Endothelial cell of umbilical vein (primary cell): ENCODE measurements around the gene PRIMPOL. TPM values are rescaled to one million over a fixed set of nuclear protein-coding genes. Genes with fewer than 3 reads are reported as not detected.

Experiments
- BruUV-seq: library from RNA; stranded (reverse); fragments of 400-500 nt; replicated peaks from 2 replicates; lab custom pipeline; 2021; lab: Mats Ljungman, UMichigan
- CTCF ChIA-PET: fragments of 300-600, 350-600 bp; sonication (Branson Sonifier 250); formaldehyde crosslinking; loops from one replicate; lab custom pipeline; 2021; ENCODE audit warnings: antibody characterized with exemption, inconsistent platforms; lab: Charles Lee
- POLR2A ChIA-PET: fragments of 300-600, 350-600 bp; sonication (Branson Sonifier 250); formaldehyde crosslinking; loops from one replicate; lab custom pipeline; 2021; ENCODE audit warnings: antibody characterized with exemption, inconsistent platforms; lab: Charles Lee
- DNase-seq: peaks from one replicate; pipeline ENCODE4 v3.0.0-alpha.2; 2011; ENCODE audit warnings: low read depth, low spot score
- FAIRE-seq: peaks from 2 replicates; lab custom pipeline; 2011; peaks lifted over from hg19 to GRCh38; lab: Jason Lieb, UNC
- H2AFZ ChIP-seq: 2 replicates; pipeline ENCODE4 v1.6.0; 2012; ENCODE audit warnings: low read depth, low read length, control low read depth, inconsistent platforms
- H3K27ac ChIP-seq: 2 replicates; pipeline ENCODE4 v1.5.1; 2011; ENCODE audit warnings: low read depth, mild to moderate bottlenecking, control low read depth, low read length, moderate library complexity; ENCODE audit not compliant: insufficient read depth
- H3K27me3 ChIP-seq, 2 experiments: 2 replicates each; pipeline versions ENCODE4 v1.6.0 to v1.6.1; 2011; ENCODE audit warnings: low read length in 2 of 2, mixed read lengths in 1 of 2; ENCODE audit not compliant: control insufficient read depth in 2 of 2, insufficient read depth in 2 of 2
- H3K36me3 ChIP-seq, 2 experiments: 2 replicates in 1 of 2; 3 replicates in 1 of 2; pipeline ENCODE4 v1.5.1; 2011; ENCODE audit warnings: low read length in 2 of 2, mild to moderate bottlenecking in 1 of 2, moderate library complexity in 1 of 2; ENCODE audit not compliant: control insufficient read depth in 2 of 2, insufficient read depth in 2 of 2; ENCODE audit errors: extremely low read depth in 1 of 2
- H3K4me1 ChIP-seq: 3 replicates; pipeline ENCODE4 v1.5.1; 2011; ENCODE audit warnings: mild to moderate bottlenecking, low read length; ENCODE audit not compliant: control insufficient read depth, insufficient read depth; ENCODE audit errors: extremely low read depth
- H3K4me2 ChIP-seq: 2 replicates; pipeline ENCODE4 v1.6.1; 2011; ENCODE audit warnings: low read length, control low read depth, mixed read lengths; ENCODE audit not compliant: insufficient read depth
- H3K4me3 ChIP-seq, 3 experiments: fragments of 200-600 bp in 1 of 3; sonication (generic), shearing (Covaris generic) in 1 of 3; replicated peaks in 1 of 3; 2 replicates each; pipeline ENCODE4 v1.5.1; 2011 to 2016; ENCODE audit warnings: control low read depth in 3 of 3, low read length in 3 of 3, mild to moderate bottlenecking in 2 of 3, inconsistent platforms in 1 of 3, low read depth in 1 of 3, moderate library complexity in 1 of 3; ENCODE audit not compliant: insufficient read depth in 1 of 3
- H3K79me2 ChIP-seq: 2 replicates; pipeline ENCODE4 v1.6.0; 2012; ENCODE audit warnings: low read length, inconsistent platforms; ENCODE audit not compliant: control insufficient read depth, insufficient read depth
- H3K9ac ChIP-seq: replicated peaks from 2 replicates; pipeline ENCODE3; 2011; ENCODE audit warnings: low read length, control low read depth; ENCODE audit not compliant: insufficient read depth; ENCODE audit errors: extremely low read depth
- H3K9me1 ChIP-seq: replicated peaks from 3 replicates; pipeline ENCODE4 v1.6.0; 2011; ENCODE audit warnings: mild to moderate bottlenecking, low read length; ENCODE audit not compliant: control insufficient read depth, insufficient read depth; ENCODE audit errors: extremely low read depth
- H3K9me3 ChIP-seq: replicated peaks from 2 replicates; pipeline ENCODE4 v1.5.1; 2012; ENCODE audit warnings: low read length, inconsistent platforms; ENCODE audit not compliant: control insufficient read depth, insufficient read depth
- H4K20me1 ChIP-seq: replicated peaks from 2 replicates; pipeline ENCODE3; 2011; ENCODE audit warnings: mild to moderate bottlenecking, low read length; ENCODE audit not compliant: control insufficient read depth, insufficient read depth; ENCODE audit errors: extremely low read depth
- EZH2 ChIP-seq: IDR thresholded peaks from 2 replicates; pipeline ENCODE4 v1.6.1; 2012; ENCODE audit warnings: borderline replicate concordance, low read depth, mild to moderate bottlenecking, moderate library complexity, low read length, inconsistent platforms; ENCODE audit not compliant: severe bottlenecking
- FOS ChIP-seq: IDR thresholded peaks from 2 replicates; pipeline ENCODE4 v1.6.1; 2011; ENCODE audit warnings: mild to moderate bottlenecking, low read length, moderate library complexity, borderline replicate concordance; ENCODE audit not compliant: insufficient read depth
- GATA2 ChIP-seq: IDR thresholded peaks from 2 replicates; pipeline ENCODE4 v1.7.0; 2011; ENCODE audit warnings: low read depth, mild to moderate bottlenecking, moderate library complexity, mixed read lengths, low read length; ENCODE audit not compliant: insufficient read length, insufficient read depth
- JUN ChIP-seq: IDR thresholded peaks from 2 replicates; pipeline ENCODE4 v1.6.1; 2011; ENCODE audit warnings: borderline replicate concordance, low read depth; ENCODE audit not compliant: insufficient read length, insufficient read depth
- MYC ChIP-seq: IDR thresholded peaks from one replicate; pipeline ENCODE4 v1.6.1; 2011; ENCODE audit warnings: mild to moderate bottlenecking, low read depth, low read length
- POLR2A ChIP-seq: IDR thresholded peaks from 2 replicates; pipeline ENCODE4 v1.6.1; 2012; ENCODE audit warnings: low read depth, mild to moderate bottlenecking, control low read depth, low read length
- POLR2AphosphoS5 ChIP-seq: IDR thresholded peaks from 2 replicates; pipeline ENCODE4 v1.6.1; 2012; ENCODE audit warnings: low read depth, mild to moderate bottlenecking, control low read depth, low read length, moderate library complexity; ENCODE audit not compliant: insufficient read depth
- dilution Hi-C: fragments of 300-500 bp; cut with MboI; formaldehyde crosslinking; loops from one replicate; pipeline ENCODE4 v1.15.0; 2019; ENCODE audit warnings: low sequenced_read_pairs; ENCODE audit not compliant: extremely low pct_ligation_motif_present
- intact Hi-C: fragments of 100-400 bp; cut with micrococcal nuclease; formaldehyde crosslinking; loops from one replicate; pipeline ENCODE4 v1.10.0; 2022
- polyA plus RNA-seq, 4 experiments: library from polyadenylated mRNA; depleted of rRNA in 3 of 4; stranded (reverse) in 3 of 4; unstranded in 1 of 4; fragments of >200 nt; gene quantifications; 2 replicates each; pipeline versions ENCODE4 v1.2.1 to v1.2.3, GENCODE V29; 2011 to 2012; ENCODE audit warnings: missing spikeins in 1 of 4
- total RNA-seq: library from RNA; stranded (reverse); gene quantifications from 2 replicates; pipeline ENCODE4 v1.2.3, GENCODE V29; 2021
- TF ChIP-seq, protein P1 (sequence below): IDR thresholded peaks from 2 replicates; pipeline ENCODE4 v1.6.1; 2011; ENCODE audit not compliant: insufficient read depth, insufficient read length
- TF ChIP-seq, protein P2 (sequence below), 2 donors: IDR thresholded peaks; 1 replicate in 1 of 2; 2 replicates in 1 of 2; pipeline ENCODE4 v1.5.1; 2011; ENCODE audit warnings: low read length in 2 of 2, mild to moderate bottlenecking in 2 of 2, moderate library complexity in 2 of 2, control low read depth in 1 of 2, inconsistent platforms in 1 of 2, low read depth in 1 of 2; ENCODE audit not compliant: insufficient read depth in 1 of 2; ENCODE audit errors: extremely low read depth in 1 of 2

PRIMPOL gene
- total and polyA plus RNA-seq, 2 donors (not counting 3 experiments of a cell fraction or from before 2014, with no cell fraction given), result 5.9 to 11.1 TPM

DNA sequence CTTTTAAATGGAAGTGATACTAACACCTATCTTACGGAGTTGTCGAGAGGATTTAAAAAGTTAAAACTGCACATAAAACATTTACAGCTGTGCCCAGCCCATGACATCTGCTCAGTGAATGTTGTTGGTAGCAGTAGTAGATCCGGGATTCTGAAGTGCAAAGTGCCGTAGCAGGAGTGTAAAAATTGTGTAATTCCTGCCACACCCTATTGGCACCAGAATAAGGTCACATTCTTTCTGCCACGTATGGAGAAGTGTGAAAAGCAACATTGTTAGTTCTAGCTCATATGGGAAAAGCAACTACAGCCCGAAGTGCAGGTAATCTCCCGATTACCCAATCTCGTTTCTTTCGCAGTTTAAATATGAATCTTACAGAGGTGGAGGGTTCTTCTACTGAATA lies 31.2 kb downstream of the PRIMPOL start:
- dilution Hi-C loops, result no loop called here
- H3K79me2 ChIP-seq, result no peaks in the 10 kb centered on the region
- no peak overlapping the region for H3K4me3 ChIP-seq
- H3K9ac ChIP-seq, result no peak overlapping the region
- no peaks in the 10 kb centered on the region for H4K20me1 ChIP-seq
- POLR2A ChIA-PET, result no interaction called here
- no peak overlapping the region for H2AFZ ChIP-seq
- H3K9me1 ChIP-seq, result no peaks in the 10 kb centered on the region
- no TSS peak for BruUV-seq
- FAIRE-seq, result no peak
- no peaks in the 10 kb centered on the region for H3K4me1 ChIP-seq
- H3K36me3 ChIP-seq, result no peaks in the 10 kb centered on the region
- CTCF ChIA-PET, result no interaction called here
- no peaks in the 10 kb centered on the region for H3K27me3 ChIP-seq
- no peak overlapping the region for H3K4me2 ChIP-seq
- no peak overlapping the region for H3K27ac ChIP-seq
- H3K9me3 ChIP-seq, result no peaks in the 10 kb centered on the region
- intact Hi-C loops, result no loop called here
- DNase-seq, result no peak
- no peak for TF ChIP-seq FOS
- no peak for TF ChIP-seq EZH2

DNA sequence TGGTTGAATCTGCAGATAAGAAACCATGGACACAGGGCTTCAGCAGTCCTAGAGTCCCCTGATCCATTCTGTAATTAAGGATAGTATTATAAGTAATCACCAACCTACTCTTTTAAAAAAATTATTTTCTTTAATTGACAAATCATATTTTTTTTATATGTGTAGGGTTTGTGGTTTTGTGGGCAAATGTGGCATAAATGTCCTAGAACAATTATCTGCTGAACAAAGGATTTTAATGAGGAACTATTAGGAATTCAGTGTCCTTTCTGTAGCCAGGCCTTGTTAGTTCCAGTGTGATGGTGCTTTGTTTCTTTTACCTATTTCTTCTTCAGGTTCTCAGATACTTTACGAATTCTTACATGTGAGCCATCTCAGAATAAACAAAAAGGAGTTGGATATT lies 32.4 kb downstream of the PRIMPOL start:
- dilution Hi-C loops (no loop called here), intact Hi-C loops (no loop called here)
- no peaks in the 10 kb centered on the region for H3K4me1 ChIP-seq
- H3K4me2 ChIP-seq, result no peak overlapping the region
- H4K20me1 ChIP-seq, result no peaks in the 10 kb centered on the region
- no peaks in the 10 kb centered on the region for H3K9me3 ChIP-seq
- DNase-seq (no peak), FAIRE-seq (no peak)
- no peak overlapping the region for H2AFZ ChIP-seq
- TF ChIP-seq, protein P1, sequence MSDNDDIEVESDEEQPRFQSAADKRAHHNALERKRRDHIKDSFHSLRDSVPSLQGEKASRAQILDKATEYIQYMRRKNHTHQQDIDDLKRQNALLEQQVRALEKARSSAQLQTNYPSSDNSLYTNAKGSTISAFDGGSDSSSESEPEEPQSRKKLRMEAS, result no peak
- no peak for TF ChIP-seq POLR2A
- no peak for TF ChIP-seq MYC
- no peak for TF ChIP-seq JUN
- TF ChIP-seq GATA2, result no peak
- TF ChIP-seq FOS, result no peak
- no peak for TF ChIP-seq POLR2AphosphoS5
- TF ChIP-seq, protein P2, sequence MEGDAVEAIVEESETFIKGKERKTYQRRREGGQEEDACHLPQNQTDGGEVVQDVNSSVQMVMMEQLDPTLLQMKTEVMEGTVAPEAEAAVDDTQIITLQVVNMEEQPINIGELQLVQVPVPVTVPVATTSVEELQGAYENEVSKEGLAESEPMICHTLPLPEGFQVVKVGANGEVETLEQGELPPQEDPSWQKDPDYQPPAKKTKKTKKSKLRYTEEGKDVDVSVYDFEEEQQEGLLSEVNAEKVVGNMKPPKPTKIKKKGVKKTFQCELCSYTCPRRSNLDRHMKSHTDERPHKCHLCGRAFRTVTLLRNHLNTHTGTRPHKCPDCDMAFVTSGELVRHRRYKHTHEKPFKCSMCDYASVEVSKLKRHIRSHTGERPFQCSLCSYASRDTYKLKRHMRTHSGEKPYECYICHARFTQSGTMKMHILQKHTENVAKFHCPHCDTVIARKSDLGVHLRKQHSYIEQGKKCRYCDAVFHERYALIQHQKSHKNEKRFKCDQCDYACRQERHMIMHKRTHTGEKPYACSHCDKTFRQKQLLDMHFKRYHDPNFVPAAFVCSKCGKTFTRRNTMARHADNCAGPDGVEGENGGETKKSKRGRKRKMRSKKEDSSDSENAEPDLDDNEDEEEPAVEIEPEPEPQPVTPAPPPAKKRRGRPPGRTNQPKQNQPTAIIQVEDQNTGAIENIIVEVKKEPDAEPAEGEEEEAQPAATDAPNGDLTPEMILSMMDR (IDR thresholded peaks at IDR 0.05; ENCODE audit: extremely low read depth in 1 of 2, insufficient read depth in 1 of 2, low read depth in 1 of 2, low read length in 2 of 2), result no peak
- TF ChIP-seq EZH2, result no peak
- H3K27me3 ChIP-seq, result no peaks in the 10 kb centered on the region
- H3K27ac ChIP-seq, result no peak overlapping the region
- no peak overlapping the region for H3K9ac ChIP-seq
- ChIA-PET CTCF (no interaction called here), POLR2A (no interaction called here)
- H3K79me2 ChIP-seq, result no peaks in the 10 kb centered on the region
- no peak overlapping the region for H3K4me3 ChIP-seq
- H3K9me1 ChIP-seq, result no peaks in the 10 kb centered on the region
- no peaks in the 10 kb centered on the region for H3K36me3 ChIP-seq
- BruUV-seq, result no TSS peak
